ENCODE measurements around the gene ATP2B3.

- no peak for TF ChIP-seq POLR2AphosphoS5 (IDR thresholded peaks at IDR 0.05; ENCODE audit: low read depth, low read length)
- TF ChIP-seq POLR2A (IDR thresholded peaks at IDR 0.05; ENCODE audit: low read depth, low read length): no peak
- no peak for TF ChIP-seq TAF1 (IDR thresholded peaks at IDR 0.05; ENCODE audit: low read depth, low read length)
- no peak for TF ChIP-seq SPI1 (IDR thresholded peaks at IDR 0.05; ENCODE audit: low read depth, low read length)
- TF ChIP-seq POU2F2 (IDR thresholded peaks at IDR 0.05; ENCODE audit: low read depth, low read length): no peak
Observed at GRCh38 chrX:153473126-153473525, 44.3 kb upstream of the ATP2B3 start.
